NCI-H82 (cell line): Measurements from ENCODE around the gene CDH23.

Source experiments
- DNase-seq: peaks from one replicate; lab custom pipeline; 2025; lab: John Stamatoyannopoulos, UW

The CDH23 gene

DNA sequence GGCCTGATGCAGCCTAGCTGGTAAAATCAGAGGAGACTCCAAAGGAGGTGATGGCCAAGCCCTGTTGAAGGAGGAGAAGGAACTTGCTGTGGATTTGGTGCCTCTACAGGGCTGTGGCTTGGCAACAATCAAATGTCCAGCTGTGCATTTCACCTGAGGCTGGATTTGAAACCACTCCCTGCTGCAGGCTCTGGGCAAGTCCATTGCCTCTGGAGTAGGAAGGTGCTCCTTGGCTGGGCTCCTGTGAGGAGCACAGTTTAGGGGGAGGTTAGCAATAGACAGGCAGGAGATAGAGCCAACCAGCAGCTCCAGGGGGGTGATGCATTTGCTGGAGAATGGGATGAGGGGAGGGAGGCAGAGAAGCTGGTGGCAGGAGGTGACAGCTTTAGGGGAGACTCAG, 26.5 kb downstream of the CDH23 start:
- no peak for DNase-seq

DNA sequence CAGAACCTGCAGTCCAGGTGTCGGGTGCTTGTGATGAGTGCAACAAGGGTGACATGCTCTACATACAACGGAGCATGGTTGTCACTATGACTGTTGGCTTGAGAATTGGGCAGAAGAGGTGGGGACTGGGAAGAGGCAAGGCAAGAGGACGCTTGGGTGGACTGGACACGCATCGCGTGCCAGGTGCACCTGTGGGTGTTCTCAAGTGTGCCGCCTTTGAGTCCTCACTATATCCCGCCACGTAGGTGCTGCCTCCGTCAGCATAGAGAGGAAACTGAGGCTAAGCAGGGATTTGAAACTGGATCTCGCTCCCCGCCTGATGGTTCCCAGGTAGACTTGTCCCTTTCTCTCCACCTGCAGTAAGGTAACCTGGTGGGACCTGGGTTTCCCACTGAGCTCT, 27.2 kb downstream of the CDH23 start:
- no peak for DNase-seq

DNA sequence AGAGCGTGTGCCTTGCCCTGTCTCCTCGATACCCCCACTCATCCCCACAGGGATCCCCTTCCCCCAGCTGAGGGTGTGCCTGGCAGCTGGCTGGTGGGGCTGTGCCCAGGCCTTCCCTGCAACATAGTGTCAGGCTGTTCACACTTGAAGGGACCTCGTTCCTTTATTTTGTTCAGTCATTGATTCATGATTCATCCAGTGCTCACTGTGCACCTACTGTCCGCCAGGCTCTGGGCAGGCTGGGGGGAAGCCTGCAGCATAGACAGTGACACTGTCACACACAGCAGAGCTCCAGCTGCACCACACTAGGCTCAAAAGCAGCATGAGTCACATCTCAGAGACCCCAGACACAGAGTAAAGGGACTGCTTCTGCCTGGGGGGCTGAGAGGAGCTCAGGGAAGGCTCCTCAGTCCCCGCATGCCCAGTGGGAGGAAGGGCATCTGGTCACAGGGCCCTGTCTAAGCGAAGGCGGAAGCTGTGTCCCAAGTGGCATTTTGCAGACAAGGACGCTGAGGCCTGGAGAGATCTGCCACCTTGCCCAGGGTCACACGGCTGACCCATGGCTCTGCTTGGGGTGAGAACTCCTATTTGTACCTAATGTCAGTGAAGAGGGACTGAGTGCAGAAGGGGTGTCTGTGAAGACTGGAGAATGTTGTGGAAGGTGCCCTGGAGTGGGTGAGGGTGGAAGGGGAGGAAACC, 27.9 kb downstream of the CDH23 start:
- no peak for DNase-seq

- no peak for DNase-seq
Observed at GRCh38 chr10:71426058-71426605, 29.4 kb downstream of the CDH23 start.

DNA sequence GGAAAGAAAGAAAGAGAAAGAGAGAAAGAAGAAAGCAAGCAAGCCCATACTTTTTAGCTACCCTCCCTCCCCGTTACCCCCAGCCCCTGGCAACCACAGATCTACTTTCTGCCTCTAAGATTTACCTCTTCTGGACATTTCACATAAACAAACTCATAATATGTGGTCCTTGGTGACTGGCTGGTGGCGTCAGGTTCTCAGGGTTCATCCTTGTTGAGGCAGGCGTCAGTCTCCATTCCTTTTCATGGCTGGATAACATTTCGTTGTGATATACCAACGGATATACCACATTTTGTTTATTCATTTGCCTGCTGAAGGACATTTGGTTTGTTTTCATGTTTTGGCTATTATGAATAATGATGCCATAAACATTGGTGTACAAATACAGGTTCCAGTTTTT, 30.5 kb downstream of the CDH23 start:
- no peak for DNase-seq

DNA sequence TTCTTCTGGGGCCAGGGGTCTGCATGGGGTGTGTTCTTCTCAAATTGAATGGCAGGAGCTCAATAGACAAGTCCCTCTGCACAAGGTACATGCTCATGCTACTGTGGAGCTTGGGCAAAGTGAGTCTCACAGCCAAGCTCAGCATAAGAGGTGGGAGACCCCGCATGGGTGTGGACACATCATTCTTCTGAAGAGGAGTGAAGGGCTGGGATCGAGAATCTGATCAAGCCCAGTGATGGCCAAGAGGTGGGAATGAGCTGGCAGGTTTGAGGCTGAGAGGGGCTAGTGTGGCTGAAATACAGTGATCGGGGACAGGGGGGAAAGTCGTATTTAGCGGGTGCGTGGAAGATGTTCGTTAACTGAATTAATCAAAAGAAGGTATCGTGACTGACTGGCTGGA, 32.6 kb downstream of the CDH23 start:
- DNase-seq = no peak

GRCh38 chr10:71429929-71430328, 33.2 kb downstream of the CDH23 start:
- no peak for DNase-seq

- no peak for DNase-seq
Observed at GRCh38 chr10:71431239-71432100, 34.8 kb downstream of the CDH23 start.

GRCh38 chr10:71432101-71432905, 35.6 kb downstream of the CDH23 start:
- no peak for DNase-seq

DNA sequence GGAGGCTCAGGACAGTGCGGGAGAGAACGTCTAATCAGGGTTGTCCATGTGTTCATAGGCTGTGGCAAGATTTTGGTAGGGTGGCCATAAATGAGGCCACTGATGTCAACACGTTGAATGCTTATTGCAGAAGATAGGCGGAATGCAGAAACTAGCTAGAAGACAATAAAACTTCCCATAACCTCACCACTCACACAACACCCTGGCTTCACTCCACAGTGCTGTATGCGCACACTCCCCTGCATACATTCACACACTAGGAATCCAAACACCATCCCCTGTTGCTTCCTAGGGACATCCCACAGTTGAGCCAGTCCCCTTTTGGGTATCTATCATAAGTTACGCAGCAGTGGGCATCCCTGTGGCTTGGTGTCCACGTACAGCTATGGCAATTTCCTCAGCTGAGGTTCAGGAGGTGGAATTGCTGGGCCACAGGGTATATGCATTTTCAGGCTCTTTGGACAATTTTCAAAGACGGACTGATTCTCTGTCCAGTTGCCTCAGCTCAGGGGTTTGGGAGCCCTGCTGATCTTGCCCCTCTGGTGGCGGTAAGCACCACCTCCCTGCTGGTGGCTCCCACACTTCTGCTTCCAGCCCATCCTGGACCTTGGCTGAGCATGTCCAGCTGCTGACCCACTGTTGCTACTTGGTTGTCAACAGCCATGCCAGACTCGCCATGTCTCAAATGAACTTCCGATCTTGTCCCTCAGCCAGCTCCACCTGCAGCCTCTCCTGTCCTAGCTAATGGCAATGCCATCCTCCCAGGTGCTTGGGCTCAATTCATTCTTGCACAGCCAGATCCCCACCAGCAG, 36.4 kb downstream of the CDH23 start:
- DNase-seq = no peak

DNA sequence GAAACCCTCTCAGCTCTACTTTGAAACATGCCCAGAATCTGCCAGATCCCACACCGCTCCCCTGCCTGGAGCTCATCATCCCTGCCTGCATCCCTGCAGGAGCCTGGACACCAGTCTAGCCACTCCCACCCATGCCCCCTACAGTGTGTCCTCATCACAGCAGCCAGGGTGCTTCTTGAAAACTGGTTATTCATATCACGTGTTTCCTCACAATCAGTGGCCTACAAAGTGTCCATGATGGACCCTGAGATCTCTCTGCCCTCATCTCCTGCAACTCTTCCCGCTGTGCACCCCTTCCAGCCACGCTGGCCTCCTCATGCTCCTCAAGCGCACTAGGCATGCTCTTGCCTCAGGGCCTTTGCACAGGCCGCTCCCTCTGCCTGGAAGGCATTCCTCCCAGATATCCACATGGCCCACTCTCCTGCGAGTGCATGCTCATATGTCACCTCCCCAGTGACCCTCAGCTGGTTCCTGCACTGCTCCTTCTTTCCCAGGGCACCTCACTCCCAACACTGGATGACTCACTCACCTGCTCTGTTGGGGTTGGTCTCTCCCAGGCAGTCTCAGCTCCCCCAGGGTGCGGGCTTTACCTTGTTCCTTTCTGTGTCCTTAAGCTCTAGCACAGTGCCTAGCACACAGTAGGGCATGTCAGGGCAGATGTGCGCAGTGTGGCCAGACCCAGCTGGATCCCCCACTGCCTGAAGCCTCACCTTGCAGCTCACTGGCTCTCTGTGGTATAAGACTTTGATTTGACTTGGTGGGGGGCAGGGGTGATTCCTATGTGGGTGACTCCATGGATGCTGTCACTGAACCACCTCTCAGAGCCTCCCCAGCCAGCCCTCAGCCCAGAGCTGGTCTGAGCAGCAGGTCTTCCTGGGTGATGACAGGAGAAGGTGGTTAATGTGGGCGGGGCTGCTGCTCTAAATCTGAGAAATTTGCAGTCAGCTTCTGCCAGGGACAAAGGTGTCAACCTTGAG, 37.3 kb downstream of the CDH23 start:
- DNase-seq = no peak

GRCh38 chr10:71434760-71435394, 38.2 kb downstream of the CDH23 start:
- DNase-seq = no peak

DNA sequence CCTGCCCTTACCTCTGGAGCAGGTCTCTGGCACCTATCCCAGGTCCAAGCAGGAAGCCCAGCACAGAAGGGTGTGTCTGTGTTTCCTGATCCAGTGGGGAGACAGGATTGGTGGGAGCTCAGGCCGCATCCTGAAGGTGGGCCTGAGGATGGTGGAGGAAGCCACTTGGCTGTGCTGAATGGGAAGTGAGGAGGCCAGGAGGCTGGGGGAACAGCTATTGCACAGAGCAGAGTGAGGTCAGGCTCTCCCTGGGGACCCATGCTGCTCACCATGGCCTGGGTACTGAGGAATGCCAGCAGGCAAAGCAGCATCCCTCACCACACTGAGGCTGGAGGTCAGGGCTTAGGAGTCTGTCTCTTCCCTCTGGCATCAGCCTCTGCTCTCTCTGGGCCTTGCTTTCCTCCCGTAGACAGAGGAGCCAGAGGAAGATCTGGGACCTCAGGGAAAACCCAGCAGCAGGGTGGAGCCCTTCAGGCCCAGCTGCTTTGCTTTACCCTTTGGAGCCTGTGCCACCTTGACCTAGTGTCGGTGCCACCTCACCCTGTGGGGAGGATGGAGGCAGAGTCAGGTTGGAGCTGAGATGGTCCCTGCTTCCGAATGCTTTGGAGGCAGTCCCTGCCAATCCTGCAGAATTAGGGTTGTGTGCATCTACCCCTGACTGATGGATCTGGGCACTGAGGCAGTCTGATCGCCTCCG, 39.0 kb downstream of the CDH23 start:
- no peak for DNase-seq

DNA sequence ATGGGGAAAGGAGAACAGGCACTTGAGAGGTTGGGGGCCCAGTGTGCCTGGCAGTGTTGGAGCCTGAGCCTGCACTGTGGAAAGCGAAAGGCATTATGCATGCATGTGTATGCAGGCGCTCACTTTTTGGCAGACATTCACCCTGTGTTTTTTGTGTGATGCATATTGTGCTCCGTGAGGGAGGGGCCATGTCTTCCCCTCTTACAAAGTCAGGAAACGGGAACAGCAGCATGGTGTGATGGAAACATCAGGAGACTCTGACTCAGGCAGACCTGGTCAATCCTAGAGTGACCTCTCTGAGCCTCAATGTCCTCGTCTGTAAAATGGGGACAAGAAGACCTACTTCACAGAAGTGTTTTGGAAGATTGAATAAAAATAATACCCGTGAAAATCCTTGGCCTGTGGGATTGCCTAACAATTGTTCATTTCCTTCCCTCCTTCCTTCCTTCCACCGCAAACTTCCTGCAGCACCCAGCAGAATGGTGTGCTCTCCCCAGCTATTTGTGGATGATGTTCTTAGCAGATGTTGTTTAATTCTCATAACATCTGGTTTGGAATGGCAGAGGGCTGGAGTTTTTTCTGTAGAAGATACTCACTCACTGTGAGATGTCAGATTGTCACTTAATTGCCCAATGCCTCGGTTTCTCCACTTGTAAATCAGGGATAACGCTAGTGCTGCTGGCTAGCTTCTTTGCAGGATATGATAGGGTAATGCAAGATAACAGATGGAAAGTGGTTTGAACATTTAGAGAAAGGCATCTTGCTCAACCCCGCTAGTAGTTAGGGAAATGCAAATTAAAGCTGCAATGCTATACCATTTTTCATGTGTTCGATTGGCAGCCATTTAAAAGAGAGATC, 39.8 kb downstream of the CDH23 start:
- no peak for DNase-seq

GRCh38 chr10:71437537-71438092, 40.9 kb downstream of the CDH23 start:
- DNase-seq = no peak

- DNase-seq = no peak
Observed at GRCh38 chr10:71438761-71439160, 42.0 kb downstream of the CDH23 start.

GRCh38 chr10:71439670-71440425, 43.1 kb downstream of the CDH23 start:
- DNase-seq = no peak
